NCI-H748 treated with DMSO at 0.1 percent for 48 hours (cell line): Measurements from ENCODE around the gene ADGRL3.

Experiments used
- DNase-seq: peaks from one replicate; lab custom pipeline; 2025; lab: John Stamatoyannopoulos, UW

The ADGRL3 gene

DNA sequence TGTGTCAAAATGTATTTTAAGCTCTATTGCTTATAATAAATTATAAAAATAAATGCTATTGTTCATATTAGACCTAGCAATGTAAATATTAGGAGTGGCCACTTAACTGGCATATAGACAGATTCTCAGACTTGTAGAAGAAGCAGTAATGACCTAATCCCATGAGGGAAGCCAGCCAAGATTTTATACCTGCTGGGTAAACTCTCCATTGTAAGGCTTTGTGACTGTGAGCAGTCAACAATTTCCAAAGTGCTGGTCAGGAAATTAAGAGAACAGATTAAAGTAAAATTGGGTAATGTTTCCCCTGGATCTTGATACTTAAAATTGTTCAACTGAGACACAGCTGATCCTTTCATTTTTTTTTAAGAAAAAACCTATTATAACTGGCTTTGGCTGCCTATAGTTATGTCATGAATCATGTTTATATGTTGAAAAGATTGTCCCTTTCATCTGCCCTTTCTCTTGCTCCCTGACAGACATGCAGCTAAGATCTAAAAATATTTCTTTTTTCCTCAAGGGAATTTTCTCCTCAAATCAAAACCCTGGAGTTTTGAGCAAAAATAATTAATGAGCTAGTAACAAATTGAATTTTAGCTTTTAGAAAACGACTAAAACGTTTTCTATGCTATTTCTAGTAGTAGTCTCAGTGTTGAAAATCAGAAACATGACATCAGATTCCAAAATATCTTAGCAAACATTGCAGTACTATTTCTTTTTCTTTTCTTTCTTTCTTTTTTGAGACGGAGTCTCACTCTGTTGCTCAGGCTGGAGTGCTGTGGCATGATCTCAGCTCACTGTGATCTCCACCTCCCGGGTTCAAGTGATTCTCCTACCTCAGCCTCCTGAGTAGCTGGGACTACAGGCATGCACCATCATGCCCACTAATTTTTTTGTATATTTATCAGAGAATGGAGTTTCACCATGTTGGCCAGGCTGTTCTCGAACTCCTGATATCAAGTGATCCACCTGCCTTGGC, 77.9 kb downstream of the ADGRL3 start:
- DNase-seq, result peak; percentile 45

DNA sequence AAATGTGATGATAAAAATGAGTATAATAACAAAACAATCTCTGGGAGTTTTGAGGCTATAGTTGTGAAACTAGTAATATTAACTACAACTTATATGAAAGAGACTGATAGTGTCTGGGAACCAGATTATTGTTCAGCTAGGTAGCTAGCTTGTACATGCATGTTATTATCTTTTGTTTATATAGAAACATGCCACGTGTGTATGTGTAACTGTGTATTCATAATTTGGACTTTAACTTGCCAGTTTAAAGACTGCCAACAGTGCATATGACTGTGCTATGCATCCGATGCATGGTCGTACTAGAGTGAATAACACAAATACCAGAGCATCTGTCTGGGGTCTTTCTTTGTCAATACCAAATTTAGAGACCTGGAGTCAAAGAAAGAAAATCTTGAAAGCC, 92.2 kb downstream of the ADGRL3 start:
- no peak for DNase-seq

DNA sequence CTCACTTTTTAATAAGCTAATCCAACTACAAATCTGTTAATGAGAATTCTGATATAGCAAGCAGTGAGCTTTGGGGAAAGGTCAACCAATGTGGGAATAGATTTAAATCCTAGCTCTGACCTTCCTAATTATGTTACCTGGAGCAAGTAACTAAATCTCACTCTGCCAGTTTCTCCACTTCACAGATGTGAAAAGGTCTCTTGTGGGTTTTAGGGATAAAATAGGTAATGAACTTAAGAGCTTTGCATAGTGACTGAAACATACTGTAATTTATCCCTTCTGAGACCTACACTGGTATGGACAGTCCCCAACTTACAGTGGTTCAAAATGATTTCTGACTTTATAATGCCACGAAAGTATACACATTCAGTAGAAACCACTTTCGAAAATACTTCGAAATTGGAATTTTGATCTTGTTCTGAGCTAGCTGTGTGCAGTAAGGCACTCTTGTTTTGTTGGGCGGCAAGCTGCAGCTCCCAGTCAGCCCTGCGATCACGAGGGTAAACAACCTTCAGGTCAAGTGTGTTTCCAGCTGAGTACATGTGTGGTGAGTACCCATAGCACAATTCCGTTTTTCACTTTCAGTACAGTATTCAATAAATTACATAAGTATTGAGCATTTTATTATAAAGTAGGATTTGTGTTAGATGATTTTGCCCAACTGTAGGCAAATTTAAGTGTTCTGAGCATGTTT, 93.7 kb downstream of the ADGRL3 start:
- peak; percentile 52 for DNase-seq

DNA sequence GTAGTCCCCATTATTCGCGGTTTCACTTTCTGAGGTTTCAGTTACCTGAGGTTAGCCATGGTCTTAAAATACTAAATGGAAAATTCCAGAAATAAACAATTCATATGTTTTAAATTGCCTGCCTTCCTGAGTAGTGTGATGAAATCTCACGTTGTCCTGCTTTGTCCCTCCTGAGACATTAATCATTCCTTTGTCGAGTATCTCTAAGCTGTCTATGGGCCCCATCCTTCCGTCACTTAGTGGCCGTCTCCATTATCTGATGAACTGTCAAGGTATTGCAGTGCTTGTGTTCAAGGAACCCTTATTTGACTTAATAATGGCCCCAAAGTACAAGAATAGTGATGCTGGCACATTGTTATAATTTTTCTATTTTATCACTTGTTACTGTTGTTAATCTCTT, 94.8 kb downstream of the ADGRL3 start:
- DNase-seq, result no peak

- DNase-seq, result peak; percentile 24
These were observed 96.0 kb downstream of the ADGRL3 start for GRCh38 chr4:61296144-61296543.

- no peak for DNase-seq
These were observed 98.1 kb downstream of the ADGRL3 start for GRCh38 chr4:61298178-61298740.

GRCh38 chr4:61299316-61299715, 99.2 kb downstream of the ADGRL3 start:
- no peak for DNase-seq

GRCh38 chr4:61300266-61300844, 100.2 kb downstream of the ADGRL3 start:
- DNase-seq, result no peak

DNA sequence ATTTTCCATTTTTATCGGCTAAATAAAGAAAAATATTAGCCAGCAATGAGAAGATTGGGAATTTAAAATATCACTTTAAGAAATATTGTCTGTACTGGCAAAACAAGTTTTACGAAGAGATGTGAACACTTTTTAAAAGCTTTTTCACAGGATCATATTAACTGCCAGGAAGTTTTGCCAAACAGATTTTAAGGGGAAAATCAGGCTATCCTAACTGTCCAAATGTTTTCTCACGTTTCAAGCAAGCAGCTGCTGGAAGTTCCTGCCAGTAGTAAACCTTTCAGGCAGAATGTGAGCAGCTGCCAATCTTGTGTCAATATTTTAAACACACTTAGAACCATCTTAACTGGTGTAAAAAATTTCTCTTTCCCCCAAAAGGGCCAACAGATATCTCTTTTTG, 101.1 kb downstream of the ADGRL3 start:
- peak; percentile 23 for DNase-seq

DNA sequence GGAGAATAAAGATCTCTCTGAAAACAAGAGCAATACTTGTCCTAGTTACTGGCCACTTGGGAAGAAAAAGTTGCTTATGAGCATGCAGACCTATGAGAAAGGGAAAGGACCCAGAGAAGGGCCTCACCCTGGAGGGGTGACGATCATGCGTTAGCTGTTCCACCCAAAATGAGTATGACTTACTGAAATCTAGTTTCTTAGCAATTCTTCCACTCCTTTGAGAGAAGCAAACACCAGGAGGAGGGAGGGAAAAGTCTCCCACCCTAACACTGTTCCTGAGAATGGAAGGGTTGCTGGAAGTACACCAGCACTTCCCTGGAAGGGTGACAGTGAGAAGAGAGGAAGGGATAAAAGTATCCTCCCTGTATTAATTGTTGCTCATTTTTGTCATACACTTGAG, 107.9 kb downstream of the ADGRL3 start:
- no peak for DNase-seq

GRCh38 chr4:61309616-61310015, 109.5 kb downstream of the ADGRL3 start:
- no peak for DNase-seq

DNA sequence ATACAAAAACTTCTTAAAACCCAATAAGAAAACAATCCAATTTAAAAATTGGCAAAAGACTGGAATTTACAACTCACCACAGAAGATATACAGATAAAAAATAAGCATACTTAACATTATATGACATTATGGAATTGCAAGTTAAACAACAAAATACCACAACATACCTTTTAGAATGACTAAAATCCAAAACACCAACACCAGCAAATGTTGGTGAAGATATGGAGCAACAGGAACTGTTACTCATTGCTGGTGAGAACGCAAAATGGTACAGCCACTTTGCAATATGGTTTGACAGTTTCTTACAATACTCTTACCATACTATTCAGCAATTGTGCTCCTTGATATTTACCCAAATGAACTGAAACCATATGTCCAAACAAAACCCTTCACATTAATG, 112.4 kb downstream of the ADGRL3 start:
- DNase-seq, result no peak

- no peak for DNase-seq
These were observed 118.3 kb downstream of the ADGRL3 start for GRCh38 chr4:61318431-61318830.

DNA sequence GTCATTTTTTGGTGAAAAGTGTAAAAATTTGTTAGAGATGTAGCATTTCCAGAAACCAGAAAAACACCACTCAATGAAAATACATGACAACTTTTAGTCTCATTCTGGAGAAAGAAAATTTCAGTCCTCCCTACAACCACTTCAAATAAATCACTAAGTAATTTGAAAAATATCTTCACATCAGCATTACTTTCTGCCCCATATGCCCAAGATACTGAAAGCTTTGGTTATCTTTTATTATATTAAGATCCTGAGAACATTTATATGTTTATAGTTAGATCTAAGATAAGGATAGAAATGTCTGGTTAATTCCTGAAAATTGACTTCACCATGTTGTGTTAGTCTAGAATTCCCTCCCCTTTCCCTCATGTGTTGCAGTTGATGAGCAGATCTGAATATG, 119.0 kb downstream of the ADGRL3 start:
- no peak for DNase-seq

- DNase-seq, result no peak
These were observed 120.0 kb downstream of the ADGRL3 start for GRCh38 chr4:61320154-61320553.

- DNase-seq, result no peak
These were observed 120.5 kb downstream of the ADGRL3 start for GRCh38 chr4:61320631-61321030.

DNA sequence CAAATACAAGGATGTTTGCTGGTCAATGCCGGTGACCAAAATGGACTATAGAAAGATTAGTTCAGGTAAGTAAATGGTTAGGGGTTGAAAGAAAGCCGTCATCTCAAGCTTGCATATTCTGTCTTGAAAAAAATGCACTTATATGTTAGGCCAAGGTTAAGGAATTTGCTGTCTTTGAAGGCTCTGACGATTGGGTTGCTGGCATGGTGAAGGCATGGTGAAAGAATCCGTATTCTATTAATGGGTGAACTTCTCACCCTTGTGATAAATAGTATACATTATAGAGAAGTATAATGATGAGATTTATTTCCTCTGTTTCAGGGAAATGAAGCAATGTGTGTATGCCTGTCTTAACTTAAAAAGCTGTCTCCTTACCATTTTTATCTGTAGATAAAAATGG, 132.6 kb downstream of the ADGRL3 start:
- DNase-seq, result no peak

GRCh38 chr4:61333490-61333889, 133.4 kb downstream of the ADGRL3 start:
- no peak for DNase-seq

DNA sequence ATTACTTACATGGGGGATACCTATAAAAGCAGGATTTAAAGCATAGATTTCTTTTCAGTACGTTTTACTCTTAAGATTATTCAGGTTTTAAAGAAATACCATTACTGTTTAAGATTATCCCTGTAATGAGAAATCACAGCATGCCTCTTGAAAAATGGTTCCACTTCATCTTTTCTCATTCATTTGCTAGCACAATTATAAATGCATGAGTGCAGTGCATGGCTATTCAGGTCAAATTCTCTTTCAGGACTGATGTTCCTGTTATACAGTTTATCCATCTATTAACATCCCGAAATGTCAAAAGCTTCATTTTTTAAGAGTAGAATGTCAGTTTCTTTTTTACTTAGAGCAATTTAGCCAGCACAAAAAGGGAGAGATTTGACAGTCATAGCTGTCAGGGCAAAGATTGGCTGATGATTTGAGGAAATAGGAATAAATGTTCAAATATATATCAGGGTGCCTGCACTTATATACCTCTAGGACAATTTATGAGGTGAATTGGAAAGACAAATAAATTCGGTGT, 135.2 kb downstream of the ADGRL3 start:
- DNase-seq, result no peak

DNA sequence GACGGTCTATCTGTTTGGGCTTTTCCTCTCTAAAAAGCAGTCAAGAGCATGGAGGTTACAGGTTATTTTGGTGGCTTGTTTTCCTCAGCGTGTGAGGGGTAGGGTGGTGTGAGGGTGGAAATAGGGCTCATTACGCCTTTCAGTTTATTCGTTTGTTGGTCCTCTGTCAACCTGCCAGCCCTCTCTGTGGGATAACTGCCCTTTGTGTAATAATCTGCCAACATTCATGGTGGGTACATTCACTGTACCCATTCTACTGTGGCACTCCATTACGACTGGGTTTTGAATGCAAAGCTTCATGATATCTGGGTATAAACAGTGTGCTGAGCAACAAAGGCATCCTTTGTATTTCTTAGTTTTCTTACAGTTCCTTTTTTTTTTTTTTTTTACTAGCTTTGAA, 136.4 kb downstream of the ADGRL3 start:
- peak; percentile 66 for DNase-seq

GRCh38 chr4:61336916-61337315, 136.8 kb downstream of the ADGRL3 start:
- DNase-seq, result peak; percentile 47

DNA sequence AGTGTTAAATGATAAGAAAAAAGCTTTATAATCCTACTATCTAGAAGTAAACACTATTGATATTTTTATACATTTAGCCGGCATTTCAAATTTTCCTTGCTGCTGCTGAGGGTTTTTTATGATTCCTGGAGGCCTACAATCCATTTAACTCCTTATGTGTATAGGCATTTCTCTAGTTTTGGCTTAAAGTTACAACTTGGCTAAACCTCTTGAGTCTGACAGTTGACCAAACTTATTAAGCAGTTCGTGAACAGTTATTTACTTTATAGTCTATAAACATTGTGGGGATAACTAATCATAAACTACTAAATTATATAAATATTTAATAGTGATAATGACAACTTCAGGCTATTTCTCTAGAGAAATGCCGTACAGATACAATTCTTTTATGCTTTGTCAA, 141.9 kb downstream of the ADGRL3 start:
- DNase-seq, result no peak
